Prostate gland (tissue), 2 donors: ENCODE data around the gene STIM1.

ENCODE experiments used
- POLR2A ChIP-seq: fragments of 450-650 bp; IDR thresholded peaks from one replicate; pipeline ENCODE4 v1.6.1; 2016; ENCODE audit warnings: antibody characterized with exemption, mild to moderate bottlenecking
- POLR2AphosphoS5 ChIP-seq: sonication (generic); formaldehyde crosslinking; IDR thresholded peaks from one replicate; pipeline ENCODE4 v1.6.1; 2017; ENCODE audit warnings: antibody characterized with exemption
- TF ChIP-seq, protein P1 (sequence below), 4 experiments: fragments of 200-600 bp in 2 of 4; fragments of 450-650 bp in 2 of 4; sonication (generic) in 2 of 4; IDR thresholded peaks; 1 replicate in 3 of 4; 2 replicates in 1 of 4; pipeline ENCODE4 v1.5.1; 2016 to 2019; ENCODE audit warnings: antibody characterized with exemption in 4 of 4, mild to moderate bottlenecking in 2 of 4, moderate library complexity in 2 of 4

DNA sequence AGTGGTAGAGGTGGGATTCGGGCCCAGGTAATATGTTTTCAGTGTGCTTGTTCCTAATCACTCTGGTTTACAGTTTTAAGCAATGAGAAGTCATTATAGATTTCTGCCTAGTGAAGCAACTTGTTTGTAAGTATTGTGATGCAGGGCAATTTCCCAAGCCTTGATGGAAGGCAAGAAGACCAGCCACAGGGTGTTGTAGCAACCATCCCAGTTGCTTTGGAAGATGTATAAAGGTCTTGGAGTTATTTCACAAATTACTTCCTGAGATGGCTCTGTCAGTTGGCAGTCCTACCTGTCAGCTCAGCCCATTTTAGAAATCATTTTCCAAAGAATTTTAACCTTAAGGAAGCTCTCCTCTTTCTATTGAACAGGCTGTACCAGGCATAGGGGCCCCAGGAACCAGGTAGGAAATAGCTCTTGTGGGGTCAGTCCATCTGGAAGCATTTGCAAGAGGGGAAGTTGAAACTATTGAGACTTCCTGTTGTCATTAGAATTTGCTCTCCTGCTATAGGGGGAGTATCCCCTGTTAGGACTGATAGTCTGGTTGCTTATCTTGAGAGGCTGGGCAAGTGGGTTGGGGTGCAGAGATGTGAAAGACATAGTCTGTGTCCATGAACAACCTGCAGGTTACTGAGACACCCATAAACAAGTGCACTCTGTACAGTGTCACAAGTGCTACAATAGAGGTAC is 47.9 kb downstream of the STIM1 start:
- TF ChIP-seq, protein P1, sequence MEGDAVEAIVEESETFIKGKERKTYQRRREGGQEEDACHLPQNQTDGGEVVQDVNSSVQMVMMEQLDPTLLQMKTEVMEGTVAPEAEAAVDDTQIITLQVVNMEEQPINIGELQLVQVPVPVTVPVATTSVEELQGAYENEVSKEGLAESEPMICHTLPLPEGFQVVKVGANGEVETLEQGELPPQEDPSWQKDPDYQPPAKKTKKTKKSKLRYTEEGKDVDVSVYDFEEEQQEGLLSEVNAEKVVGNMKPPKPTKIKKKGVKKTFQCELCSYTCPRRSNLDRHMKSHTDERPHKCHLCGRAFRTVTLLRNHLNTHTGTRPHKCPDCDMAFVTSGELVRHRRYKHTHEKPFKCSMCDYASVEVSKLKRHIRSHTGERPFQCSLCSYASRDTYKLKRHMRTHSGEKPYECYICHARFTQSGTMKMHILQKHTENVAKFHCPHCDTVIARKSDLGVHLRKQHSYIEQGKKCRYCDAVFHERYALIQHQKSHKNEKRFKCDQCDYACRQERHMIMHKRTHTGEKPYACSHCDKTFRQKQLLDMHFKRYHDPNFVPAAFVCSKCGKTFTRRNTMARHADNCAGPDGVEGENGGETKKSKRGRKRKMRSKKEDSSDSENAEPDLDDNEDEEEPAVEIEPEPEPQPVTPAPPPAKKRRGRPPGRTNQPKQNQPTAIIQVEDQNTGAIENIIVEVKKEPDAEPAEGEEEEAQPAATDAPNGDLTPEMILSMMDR (IDR thresholded peaks at IDR 0.05), result no peak
- TF ChIP-seq POLR2A (no peak), POLR2AphosphoS5 (no peak)
